ENCODE measurements around the gene RFT1.

GRCh38 chr3:53100818-53101466, 29.3 kb downstream of the RFT1 start:
- no peak for TF ChIP-seq CTCF (IDR thresholded peaks at IDR 0.05; ENCODE audit: borderline replicate concordance, extremely low read depth, low read length, poor library complexity, severe bottlenecking)
- no peak for TF ChIP-seq EZH2 (IDR thresholded peaks at IDR 0.05; ENCODE audit: borderline replicate concordance, low read depth, low read length, severe bottlenecking)

Measured in DND-41 (cell line).